ENCODE data around the gene SORCS2.

DNA sequence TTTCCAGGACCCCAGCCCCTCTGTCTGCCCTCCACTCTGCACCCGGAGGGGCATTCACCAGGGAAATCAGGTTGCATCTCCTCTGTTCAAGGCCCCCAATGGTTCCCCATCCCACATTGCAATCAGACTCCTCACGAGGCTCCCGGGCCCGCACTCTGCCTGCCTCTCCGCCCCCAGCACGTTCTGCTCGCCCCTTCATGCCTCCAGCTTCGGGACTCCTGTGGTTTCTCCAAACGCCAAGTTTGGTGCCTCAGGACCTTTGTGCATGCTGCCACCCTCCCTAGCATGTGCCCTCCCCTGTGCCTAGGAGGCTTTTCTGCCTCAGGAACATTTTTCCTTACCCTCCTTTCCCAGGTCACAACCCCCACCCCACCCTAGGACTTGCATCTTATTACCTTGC lies 426.0 kb downstream of the SORCS2 start:
- TF ChIP-seq ZNF274 (IDR thresholded peaks at IDR 0.05; ENCODE audit: borderline replicate concordance, extremely low read depth, low read length) (no peak), POLR2AphosphoS5 (IDR thresholded peaks at IDR 0.05; ENCODE audit: low read depth, low read length) (no peak), EP300 (IDR thresholded peaks at IDR 0.05; ENCODE audit: borderline replicate concordance in 1 of 2, low read depth in 2 of 2, low read length in 2 of 2) (no peak), EZH2 (IDR thresholded peaks at IDR 0.05; ENCODE audit: low read depth, low read length, severe bottlenecking) (no peak), NRF1 (IDR thresholded peaks at IDR 0.05; ENCODE audit: low read depth, low read length) (no peak), ATF2 (IDR thresholded peaks at IDR 0.05; ENCODE audit: low read length) (no peak), JUN (IDR thresholded peaks at IDR 0.05; ENCODE audit: low read depth, low read length) (no peak), RNF2 (IDR thresholded peaks at IDR 0.05; ENCODE audit: borderline replicate concordance, low read depth, low read length, missing control alignments, poor library complexity, severe bottlenecking) (no peak), YY1 (IDR thresholded peaks at IDR 0.05; ENCODE audit: low read depth, low read length) (no peak), TBP (IDR thresholded peaks at IDR 0.05; ENCODE audit: low read depth, low read length) (no peak)
- TF ChIP-seq, protein P1, sequence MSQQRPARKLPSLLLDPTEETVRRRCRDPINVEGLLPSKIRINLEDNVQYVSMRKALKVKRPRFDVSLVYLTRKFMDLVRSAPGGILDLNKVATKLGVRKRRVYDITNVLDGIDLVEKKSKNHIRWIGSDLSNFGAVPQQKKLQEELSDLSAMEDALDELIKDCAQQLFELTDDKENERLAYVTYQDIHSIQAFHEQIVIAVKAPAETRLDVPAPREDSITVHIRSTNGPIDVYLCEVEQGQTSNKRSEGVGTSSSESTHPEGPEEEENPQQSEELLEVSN (IDR thresholded peaks at IDR 0.05), result no peak
- TF ChIP-seq, protein P2, sequence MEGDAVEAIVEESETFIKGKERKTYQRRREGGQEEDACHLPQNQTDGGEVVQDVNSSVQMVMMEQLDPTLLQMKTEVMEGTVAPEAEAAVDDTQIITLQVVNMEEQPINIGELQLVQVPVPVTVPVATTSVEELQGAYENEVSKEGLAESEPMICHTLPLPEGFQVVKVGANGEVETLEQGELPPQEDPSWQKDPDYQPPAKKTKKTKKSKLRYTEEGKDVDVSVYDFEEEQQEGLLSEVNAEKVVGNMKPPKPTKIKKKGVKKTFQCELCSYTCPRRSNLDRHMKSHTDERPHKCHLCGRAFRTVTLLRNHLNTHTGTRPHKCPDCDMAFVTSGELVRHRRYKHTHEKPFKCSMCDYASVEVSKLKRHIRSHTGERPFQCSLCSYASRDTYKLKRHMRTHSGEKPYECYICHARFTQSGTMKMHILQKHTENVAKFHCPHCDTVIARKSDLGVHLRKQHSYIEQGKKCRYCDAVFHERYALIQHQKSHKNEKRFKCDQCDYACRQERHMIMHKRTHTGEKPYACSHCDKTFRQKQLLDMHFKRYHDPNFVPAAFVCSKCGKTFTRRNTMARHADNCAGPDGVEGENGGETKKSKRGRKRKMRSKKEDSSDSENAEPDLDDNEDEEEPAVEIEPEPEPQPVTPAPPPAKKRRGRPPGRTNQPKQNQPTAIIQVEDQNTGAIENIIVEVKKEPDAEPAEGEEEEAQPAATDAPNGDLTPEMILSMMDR (IDR thresholded peaks at IDR 0.05; ENCODE audit: control extremely low read depth in 1 of 3, insufficient read depth in 1 of 3, low read depth in 1 of 3, low read length in 3 of 3), result no peak
